Lung (tissue), 12 donors: ENCODE measurements around the gene LRP1B. TPM values are rescaled to one million over a fixed set of nuclear protein-coding genes. Genes with fewer than 3 reads are reported as not detected.

Experiments
- ATAC-seq: fragments of 200-7000 bp; cut with Tn5 transposase; one replicate; pipeline ENCODE4 v1.9.1; 2020; ENCODE audit warnings: moderate number of reproducible peaks; ENCODE audit not compliant: insufficient read depth, low FRiP score
- DNase-seq, 3 donors: peaks; one replicate each; pipeline ENCODE4 v3.0.0-alpha.2; 2013 to 2017
- H3K27ac ChIP-seq, 2 donors: one replicate each; pipeline ENCODE4 v1.5.1; 2013; ENCODE audit warnings: mild to moderate bottlenecking in 2 of 2, moderate library complexity in 2 of 2, control low read depth in 1 of 2, inconsistent platforms in 1 of 2, low read depth in 1 of 2, low read length in 1 of 2
- H3K27me3 ChIP-seq, 3 donors: one replicate each; pipeline ENCODE4 v1.5.1; 2013; ENCODE audit warnings: low read length in 2 of 3; ENCODE audit not compliant: control insufficient read depth in 3 of 3, insufficient read depth in 3 of 3
- H3K36me3 ChIP-seq, 4 donors: one replicate each; pipeline ENCODE4 v1.5.1; 2013; ENCODE audit warnings: low read length in 4 of 4, mild to moderate bottlenecking in 1 of 4, moderate library complexity in 1 of 4; ENCODE audit not compliant: control insufficient read depth in 4 of 4, insufficient read depth in 4 of 4
- H3K4me1 ChIP-seq, 5 donors: one replicate each; pipeline ENCODE4 v1.5.1; 2013; ENCODE audit warnings: low read length in 5 of 5, mild to moderate bottlenecking in 2 of 5, moderate library complexity in 1 of 5; ENCODE audit not compliant: control insufficient read depth in 5 of 5, insufficient read depth in 5 of 5
- H3K4me3 ChIP-seq: one replicate; pipeline ENCODE4 v1.5.1; 2013; ENCODE audit warnings: mild to moderate bottlenecking, control low read depth, moderate library complexity
- H3K9ac ChIP-seq, 2 donors: one replicate each; pipeline ENCODE4 v1.5.1; 2013; ENCODE audit warnings: low read length in 2 of 2, control low read depth in 1 of 2; ENCODE audit not compliant: insufficient read depth in 1 of 2
- H3K9me3 ChIP-seq, 4 donors: one replicate each; pipeline ENCODE4 v1.5.1; 2013; ENCODE audit warnings: low read length in 3 of 4, mild to moderate bottlenecking in 1 of 4, moderate library complexity in 1 of 4; ENCODE audit not compliant: control insufficient read depth in 4 of 4, insufficient read depth in 3 of 4
- CTCF ChIP-seq: IDR thresholded peaks from 2 replicates; pipeline ENCODE4 v1.5.1; 2012; ENCODE audit warnings: mild to moderate bottlenecking; ENCODE audit errors: control extremely low read depth, extremely low read depth
- WGBS, 2 donors: extraction: QIAGEN DNeasy Blood & Tissue Kit; methylation state at CpG; one replicate each; pipeline ENCODE4 v1.1.7; 2013; 5-methylcytosine and 5-hydroxymethylcytosine counted together
- polyA plus RNA-seq, 2 donors: library from polyadenylated mRNA; stranded (reverse); fragments of 200-250 nt; gene quantifications; one replicate each; pipeline ENCODE4 v1.2.1, GENCODE V29; 2013
- total RNA-seq, 2 donors: library from RNA; depleted of rRNA in 1 of 2; stranded (reverse); fragments of >200 nt in 1 of 2; gene quantifications; one replicate each; pipeline ENCODE4 v1.2.1, GENCODE V29; 2014 to 2021
- donor health status: control.
- donor health status: control.
- donor health status: Bipolar disorder and iron deficiency.
- donor health status: healthy.
- donor health status: DM: yes; HTN: yes; CAD: no.

The LRP1B gene
- total and polyA plus RNA-seq, 4 donors = 0.01 to 6.5 (median 0.16) TPM

GRCh38 chr2:141075753-141076152 lies 1055.1 kb downstream of the LRP1B start:
- no peaks in the 10 kb centered on the region for H3K27me3 ChIP-seq
- no peaks in the 10 kb centered on the region for H3K36me3 ChIP-seq

GRCh38 chr2:141068053-141068682 lies 1062.6 kb downstream of the LRP1B start:
- no peak for TF ChIP-seq CTCF
- 92 to 94% methylated on average over 9 of the region's 9 CpGs for WGBS, 2 donors
- H3K27me3 ChIP-seq = no peaks in the 10 kb centered on the region
- no peak overlapping the region for H3K27ac ChIP-seq
- DNase-seq (no peak), ATAC-seq (no peak)
- H3K4me3 ChIP-seq = no peak overlapping the region
- no peaks in the 10 kb centered on the region for H3K4me1 ChIP-seq
- H3K9me3 ChIP-seq = no peaks in the 10 kb centered on the region
- no peaks in the 10 kb centered on the region for H3K36me3 ChIP-seq
- H3K9ac ChIP-seq = no peak overlapping the region

More at GRCh38 chr2:141075753-141076152, 1055.1 kb downstream of the LRP1B start:
- Histone ChIP-seq H3K9ac (no peak overlapping the region), H3K27ac (no peak overlapping the region), H3K4me1 (no peaks in the 10 kb centered on the region), H3K9me3 (no peaks in the 10 kb centered on the region), H3K4me3 (no peak overlapping the region)
- no peak for TF ChIP-seq CTCF
- no peak for ATAC-seq
- peak in 1 of 3 donors; percentile 3 for DNase-seq

- no peaks in the 10 kb centered on the region for H3K36me3 ChIP-seq
- H3K9me3 ChIP-seq = no peaks in the 10 kb centered on the region
- WGBS, 2 donors = 64 to 65% methylated on average over 4 of the region's 4 CpGs
- ATAC-seq (no peak), DNase-seq (no peak)
- no peak overlapping the region for H3K4me3 ChIP-seq
- H3K9ac ChIP-seq = no peak overlapping the region
- H3K27me3 ChIP-seq = no peaks in the 10 kb centered on the region
- no peak overlapping the region for H3K27ac ChIP-seq
- no peaks in the 10 kb centered on the region for H3K4me1 ChIP-seq
- TF ChIP-seq CTCF = no peak
These were observed 1065.8 kb downstream of the LRP1B start for GRCh38 chr2:141065042-141065441.

DNA sequence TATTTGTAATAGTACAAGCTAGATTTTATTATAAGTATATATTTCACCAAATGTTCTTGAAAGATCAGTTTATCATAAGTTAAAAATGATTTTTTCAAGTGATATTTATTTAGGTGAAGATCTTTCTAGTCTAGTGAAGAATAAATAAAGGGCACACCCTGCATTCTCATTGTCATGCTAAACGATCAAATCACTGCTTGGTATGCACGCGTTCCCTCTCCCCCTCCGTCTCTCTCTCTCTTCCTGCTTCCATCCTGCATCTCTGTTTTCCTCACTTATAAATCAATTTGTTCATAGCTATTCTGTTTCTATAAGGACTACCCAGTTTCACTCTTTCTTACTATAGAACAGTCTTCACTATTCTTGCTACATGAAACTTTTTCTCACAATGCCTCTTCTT lies 1067.4 kb downstream of the LRP1B start:
- ATAC-seq (no peak), DNase-seq (no peak)
- no peaks in the 10 kb centered on the region for H3K4me1 ChIP-seq
- H3K4me3 ChIP-seq = no peak overlapping the region
- no peaks in the 10 kb centered on the region for H3K36me3 ChIP-seq
- no peak for TF ChIP-seq CTCF
- H3K9ac ChIP-seq = no peak overlapping the region
- no peaks in the 10 kb centered on the region for H3K9me3 ChIP-seq
- no peak overlapping the region for H3K27ac ChIP-seq
- WGBS, 2 donors = 58 to 78% methylated on average over 4 of the region's 4 CpGs
- no peaks in the 10 kb centered on the region for H3K27me3 ChIP-seq
